Astrocyte of the spinal cord (primary cell): ENCODE measurements around the gene MT1HL1.

Experiments used
- DNase-seq: peaks from one replicate; pipeline ENCODE4 v3.0.0; 2011; ENCODE audit warnings: low read depth, low spot score
- H3K4me3 ChIP-seq: 2 replicates; pipeline ENCODE4 v1.5.1; 2011; ENCODE audit warnings: low read depth, mild to moderate bottlenecking, low read length, moderate library complexity
- in situ Hi-C: cut with HindIII; loops from 2 replicates; pipeline ENCODE4 v1.10.0; 2017; ENCODE audit warnings: low sequenced_read_pairs
- TF ChIP-seq, protein P1 (sequence below): IDR thresholded peaks from 2 replicates; pipeline ENCODE4 v1.5.1; 2012; ENCODE audit warnings: low read depth, mild to moderate bottlenecking, low read length, inconsistent platforms

The MT1HL1 gene

GRCh38 chr1:237035759-237036158 lies 31.5 kb upstream of the MT1HL1 start:
- no peak for DNase-seq
- H3K4me3 ChIP-seq, result no peak overlapping the region
- in situ Hi-C loops, result no loop called here
- TF ChIP-seq, protein P1, sequence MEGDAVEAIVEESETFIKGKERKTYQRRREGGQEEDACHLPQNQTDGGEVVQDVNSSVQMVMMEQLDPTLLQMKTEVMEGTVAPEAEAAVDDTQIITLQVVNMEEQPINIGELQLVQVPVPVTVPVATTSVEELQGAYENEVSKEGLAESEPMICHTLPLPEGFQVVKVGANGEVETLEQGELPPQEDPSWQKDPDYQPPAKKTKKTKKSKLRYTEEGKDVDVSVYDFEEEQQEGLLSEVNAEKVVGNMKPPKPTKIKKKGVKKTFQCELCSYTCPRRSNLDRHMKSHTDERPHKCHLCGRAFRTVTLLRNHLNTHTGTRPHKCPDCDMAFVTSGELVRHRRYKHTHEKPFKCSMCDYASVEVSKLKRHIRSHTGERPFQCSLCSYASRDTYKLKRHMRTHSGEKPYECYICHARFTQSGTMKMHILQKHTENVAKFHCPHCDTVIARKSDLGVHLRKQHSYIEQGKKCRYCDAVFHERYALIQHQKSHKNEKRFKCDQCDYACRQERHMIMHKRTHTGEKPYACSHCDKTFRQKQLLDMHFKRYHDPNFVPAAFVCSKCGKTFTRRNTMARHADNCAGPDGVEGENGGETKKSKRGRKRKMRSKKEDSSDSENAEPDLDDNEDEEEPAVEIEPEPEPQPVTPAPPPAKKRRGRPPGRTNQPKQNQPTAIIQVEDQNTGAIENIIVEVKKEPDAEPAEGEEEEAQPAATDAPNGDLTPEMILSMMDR, result no peak

GRCh38 chr1:237033804-237034203 lies 29.6 kb upstream of the MT1HL1 start:
- in situ Hi-C loops, result no loop called here

GRCh38 chr1:237033061-237033460 lies 28.8 kb upstream of the MT1HL1 start:
- in situ Hi-C loops, result no loop called here
- DNase-seq, result no peak
- TF ChIP-seq, protein P1, result no peak
- no peak overlapping the region for H3K4me3 ChIP-seq

More at GRCh38 chr1:237033804-237034203, 29.6 kb upstream of the MT1HL1 start:
- no peak overlapping the region for H3K4me3 ChIP-seq
- DNase-seq, result no peak
- TF ChIP-seq, protein P1, result no peak

DNA sequence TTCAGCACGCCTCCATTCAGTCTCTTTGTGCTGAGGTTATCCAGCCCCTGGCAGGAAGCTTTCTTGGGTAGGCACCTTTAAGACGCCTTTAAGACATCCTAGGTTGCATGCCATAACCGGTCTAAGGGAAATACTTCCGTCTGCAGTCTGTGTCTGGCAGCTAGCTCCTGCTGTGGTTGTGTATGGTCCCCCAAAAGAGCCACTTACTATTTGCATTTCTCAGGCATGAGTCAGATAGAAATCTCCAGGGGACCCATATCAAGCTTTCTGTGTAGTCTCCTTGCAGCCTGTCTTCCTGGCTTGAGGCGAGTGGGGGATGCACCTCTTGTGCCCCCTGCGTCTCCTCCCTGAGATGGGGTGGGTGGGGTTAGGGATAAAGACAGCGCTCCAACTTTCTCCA lies 27.8 kb upstream of the MT1HL1 start:
- peak; percentile 48 for DNase-seq
- TF ChIP-seq, protein P1, result no peak
- in situ Hi-C loops, result no loop called here
- no peak overlapping the region for H3K4me3 ChIP-seq

DNA sequence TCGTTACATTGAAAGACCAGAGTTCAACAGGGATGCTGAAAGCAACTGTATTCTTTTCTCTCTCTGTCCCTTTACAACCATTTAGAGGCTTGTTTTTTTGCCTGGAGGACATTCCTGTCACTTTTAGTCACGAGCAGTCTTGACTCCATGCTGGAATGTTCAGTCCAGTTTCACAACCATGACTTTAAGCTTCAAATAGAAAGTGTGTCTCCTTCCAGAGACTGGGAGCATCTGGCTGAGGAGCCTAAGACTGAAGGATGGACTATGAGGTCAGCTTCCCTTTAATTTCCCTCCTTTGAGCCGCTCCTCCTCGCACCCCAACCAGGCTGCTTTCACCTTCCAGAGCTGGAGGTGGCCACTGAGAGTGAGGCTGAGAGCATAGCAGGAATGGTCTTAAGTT lies 27.2 kb upstream of the MT1HL1 start:
- TF ChIP-seq, protein P1, result no peak
- in situ Hi-C loops, result no loop called here
- no peak overlapping the region for H3K4me3 ChIP-seq
- DNase-seq, result no peak

DNA sequence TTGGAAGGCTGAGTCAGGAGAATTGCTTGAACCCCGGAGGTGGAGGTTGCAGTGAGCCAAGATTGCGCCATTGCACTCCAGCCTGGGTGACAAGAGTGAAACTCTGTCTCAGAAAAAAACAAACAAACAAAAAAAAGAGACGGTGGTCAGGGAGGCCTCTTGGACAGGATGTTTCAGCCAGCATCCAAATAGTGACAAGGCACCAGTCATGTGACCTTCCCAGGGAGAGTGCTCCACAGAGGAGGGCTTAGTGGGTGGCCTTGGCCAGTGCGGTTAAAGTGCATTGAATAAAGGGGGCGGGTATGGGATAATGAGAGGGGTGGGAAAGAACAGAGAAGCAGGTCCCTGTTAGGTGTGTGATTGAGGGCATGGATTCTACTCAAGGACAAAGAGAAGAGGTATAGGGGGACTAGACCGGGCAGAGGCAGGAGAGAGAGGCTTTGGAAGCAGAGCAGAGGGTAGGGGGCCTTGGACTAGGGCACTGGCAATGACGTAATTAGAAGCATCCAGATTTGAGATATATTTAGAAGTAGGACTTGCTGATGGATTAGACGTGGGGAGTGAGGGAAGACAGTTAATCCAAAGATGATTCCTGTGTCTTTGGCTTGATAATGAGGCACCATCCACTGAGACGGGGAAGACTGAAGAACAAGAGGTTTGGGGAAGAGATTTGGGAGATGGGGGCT lies 25.8 kb upstream of the MT1HL1 start:
- DNase-seq, result no peak
- TF ChIP-seq, protein P1, result no peak
- H3K4me3 ChIP-seq, result no peak overlapping the region
- in situ Hi-C loops, result no loop called here
